RWPE2 (cell line): ENCODE results near the gene SAE1.

Source experiments
- ATAC-seq: fragments of 200-7000 bp; cut with Tn5 transposase; 3 replicates; pipeline ENCODE4 v1.9.1; 2021; ENCODE audit warnings: low read depth
- DNase-seq: peaks from one replicate; pipeline ENCODE4 v3.0.0-alpha.2; 2020; ENCODE audit warnings: low spot score
- H3K27ac ChIP-seq: fragments of 450-650 bp; 2 replicates; pipeline ENCODE4 v1.5.1; 2017; ENCODE audit warnings: mild to moderate bottlenecking; ENCODE audit not compliant: poor library complexity, severe bottlenecking
- H3K27me3 ChIP-seq: fragments of 250-450 bp; sonication (Bioruptor Pico); 2 replicates; pipeline ENCODE4 v1.5.1; 2021; ENCODE audit warnings: mild to moderate bottlenecking, moderate library complexity; ENCODE audit not compliant: insufficient read depth, poor library complexity, severe bottlenecking
- H3K36me3 ChIP-seq: fragments of 250-450 bp; sonication (Bioruptor Pico); 2 replicates; pipeline ENCODE4 v1.5.1; 2020; ENCODE audit warnings: low read depth, mild to moderate bottlenecking, moderate library complexity
- H3K4me1 ChIP-seq: fragments of 250-450 bp; sonication (Bioruptor Pico); 2 replicates; pipeline ENCODE4 v1.5.1; 2021; ENCODE audit warnings: mild to moderate bottlenecking, moderate library complexity; ENCODE audit not compliant: insufficient read depth, poor library complexity, severe bottlenecking
- H3K4me3 ChIP-seq: fragments of 250-450 bp; sonication (Bioruptor Pico); 2 replicates; pipeline ENCODE4 v1.5.1; 2021; ENCODE audit warnings: mild to moderate bottlenecking, moderate library complexity; ENCODE audit not compliant: severe bottlenecking
- H3K9me3 ChIP-seq: fragments of 250-450 bp; sonication (Bioruptor Pico); 2 replicates; pipeline ENCODE4 v1.5.1; 2021; ENCODE audit warnings: mild to moderate bottlenecking, moderate library complexity; ENCODE audit not compliant: severe bottlenecking
- TF ChIP-seq, protein P1 (sequence below): fragments of 450-650 bp; IDR thresholded peaks from one replicate; pipeline ENCODE4 v1.5.1; 2017; ENCODE audit warnings: mild to moderate bottlenecking, moderate library complexity; ENCODE audit not compliant: poor library complexity, severe bottlenecking

Gene SAE1

DNA sequence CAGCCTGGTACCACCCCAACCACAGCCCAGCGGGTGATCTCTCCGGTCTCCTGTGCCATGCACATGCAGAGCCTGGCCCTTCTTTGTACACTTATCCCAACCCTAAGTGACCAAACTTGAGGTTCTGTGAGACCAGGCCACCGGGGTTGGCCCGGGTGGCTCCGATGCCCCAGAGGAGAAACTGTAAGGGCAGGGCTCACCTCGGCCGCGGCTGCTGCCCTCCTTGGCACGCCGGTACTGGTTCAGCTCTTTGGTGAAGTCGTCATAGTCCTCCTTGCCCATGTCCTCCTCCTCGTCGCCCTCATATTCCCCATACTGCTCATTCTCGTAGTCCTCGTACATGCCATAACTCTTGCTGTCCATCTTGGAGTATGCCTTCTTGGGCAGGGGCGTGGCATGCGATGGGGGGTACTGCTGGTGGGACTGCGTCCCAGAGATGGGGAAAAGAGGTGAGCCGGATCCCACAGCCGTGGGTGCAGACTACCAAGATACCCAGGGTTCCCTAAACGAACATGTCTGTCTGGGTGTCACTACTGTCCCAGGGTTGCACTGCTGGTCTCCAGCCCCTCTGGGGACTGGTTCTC is 40.8 kb upstream of the SAE1 start:
- H3K27me3 ChIP-seq = no peaks in the 10 kb centered on the region
- TF ChIP-seq, protein P1, sequence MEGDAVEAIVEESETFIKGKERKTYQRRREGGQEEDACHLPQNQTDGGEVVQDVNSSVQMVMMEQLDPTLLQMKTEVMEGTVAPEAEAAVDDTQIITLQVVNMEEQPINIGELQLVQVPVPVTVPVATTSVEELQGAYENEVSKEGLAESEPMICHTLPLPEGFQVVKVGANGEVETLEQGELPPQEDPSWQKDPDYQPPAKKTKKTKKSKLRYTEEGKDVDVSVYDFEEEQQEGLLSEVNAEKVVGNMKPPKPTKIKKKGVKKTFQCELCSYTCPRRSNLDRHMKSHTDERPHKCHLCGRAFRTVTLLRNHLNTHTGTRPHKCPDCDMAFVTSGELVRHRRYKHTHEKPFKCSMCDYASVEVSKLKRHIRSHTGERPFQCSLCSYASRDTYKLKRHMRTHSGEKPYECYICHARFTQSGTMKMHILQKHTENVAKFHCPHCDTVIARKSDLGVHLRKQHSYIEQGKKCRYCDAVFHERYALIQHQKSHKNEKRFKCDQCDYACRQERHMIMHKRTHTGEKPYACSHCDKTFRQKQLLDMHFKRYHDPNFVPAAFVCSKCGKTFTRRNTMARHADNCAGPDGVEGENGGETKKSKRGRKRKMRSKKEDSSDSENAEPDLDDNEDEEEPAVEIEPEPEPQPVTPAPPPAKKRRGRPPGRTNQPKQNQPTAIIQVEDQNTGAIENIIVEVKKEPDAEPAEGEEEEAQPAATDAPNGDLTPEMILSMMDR = no peak
- no peaks in the 10 kb centered on the region for H3K9me3 ChIP-seq
- H3K4me3 ChIP-seq = no peak overlapping the region
- peaks cover 92% of the 10 kb centered on the region for H3K36me3 ChIP-seq
- ATAC-seq = no peak
- H3K4me1 ChIP-seq = no peaks in the 10 kb centered on the region
- DNase-seq = no peak
- no peak overlapping the region for H3K27ac ChIP-seq

DNA sequence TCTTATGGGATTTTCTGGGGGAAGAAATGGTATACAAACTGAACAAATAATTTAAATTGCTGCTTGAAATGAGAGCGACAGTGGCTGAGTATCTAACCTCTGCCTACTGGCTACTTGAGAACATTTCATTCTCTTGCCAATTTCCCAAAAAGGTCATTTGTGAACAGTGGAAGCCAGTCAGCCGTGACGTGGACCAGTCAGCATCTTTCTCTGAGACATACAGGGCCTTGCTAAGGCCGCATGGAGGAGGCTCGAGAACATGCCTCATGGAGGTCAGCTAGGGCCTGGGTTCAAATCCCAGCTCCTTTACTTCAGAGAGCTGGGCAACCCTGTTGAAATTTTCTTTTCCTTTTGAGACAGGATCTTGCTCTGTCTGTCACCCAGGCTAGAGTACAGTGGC is 37.4 kb upstream of the SAE1 start:
- Histone ChIP-seq H3K4me1 (peaks cover 15% of the 10 kb centered on the region), H3K36me3 (peaks cover 69% of the 10 kb centered on the region)

DNA sequence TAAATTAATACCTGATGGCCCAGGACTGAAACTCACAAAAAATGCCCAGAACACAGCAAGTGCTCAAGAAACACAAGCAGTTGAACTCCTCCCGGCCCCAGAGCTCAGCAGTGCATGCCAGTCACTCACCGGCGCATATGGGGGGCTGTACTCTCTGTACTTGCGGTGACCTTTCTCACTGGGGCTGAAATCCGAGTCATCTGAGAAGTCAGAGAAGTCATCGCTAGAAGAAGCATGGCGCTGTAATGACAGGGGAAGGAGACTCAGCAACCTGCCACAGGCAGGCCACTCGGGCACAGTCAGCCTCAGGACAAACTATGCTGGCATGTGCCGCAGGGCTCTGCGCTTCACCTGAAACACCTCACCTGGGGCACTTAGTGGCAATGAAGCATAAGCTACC is 36.8 kb upstream of the SAE1 start:
- Histone ChIP-seq H3K4me1 (peaks cover 15% of the 10 kb centered on the region), H3K36me3 (peaks cover 67% of the 10 kb centered on the region), H3K9me3 (no peaks in the 10 kb centered on the region), H3K27ac (no peak overlapping the region), H3K27me3 (no peaks in the 10 kb centered on the region), H3K4me3 (no peak overlapping the region)
- DNase-seq = no peak
- ATAC-seq = no peak
- TF ChIP-seq, protein P1 = no peak

More for the DNA sequence above, 37.4 kb upstream of the SAE1 start:
- no peak overlapping the region for H3K4me3 ChIP-seq
- no peaks in the 10 kb centered on the region for H3K27me3 ChIP-seq
- TF ChIP-seq, protein P1 = no peak
- H3K9me3 ChIP-seq = no peaks in the 10 kb centered on the region
- DNase-seq (no peak), ATAC-seq (no peak)
- H3K27ac ChIP-seq = no peak overlapping the region

DNA sequence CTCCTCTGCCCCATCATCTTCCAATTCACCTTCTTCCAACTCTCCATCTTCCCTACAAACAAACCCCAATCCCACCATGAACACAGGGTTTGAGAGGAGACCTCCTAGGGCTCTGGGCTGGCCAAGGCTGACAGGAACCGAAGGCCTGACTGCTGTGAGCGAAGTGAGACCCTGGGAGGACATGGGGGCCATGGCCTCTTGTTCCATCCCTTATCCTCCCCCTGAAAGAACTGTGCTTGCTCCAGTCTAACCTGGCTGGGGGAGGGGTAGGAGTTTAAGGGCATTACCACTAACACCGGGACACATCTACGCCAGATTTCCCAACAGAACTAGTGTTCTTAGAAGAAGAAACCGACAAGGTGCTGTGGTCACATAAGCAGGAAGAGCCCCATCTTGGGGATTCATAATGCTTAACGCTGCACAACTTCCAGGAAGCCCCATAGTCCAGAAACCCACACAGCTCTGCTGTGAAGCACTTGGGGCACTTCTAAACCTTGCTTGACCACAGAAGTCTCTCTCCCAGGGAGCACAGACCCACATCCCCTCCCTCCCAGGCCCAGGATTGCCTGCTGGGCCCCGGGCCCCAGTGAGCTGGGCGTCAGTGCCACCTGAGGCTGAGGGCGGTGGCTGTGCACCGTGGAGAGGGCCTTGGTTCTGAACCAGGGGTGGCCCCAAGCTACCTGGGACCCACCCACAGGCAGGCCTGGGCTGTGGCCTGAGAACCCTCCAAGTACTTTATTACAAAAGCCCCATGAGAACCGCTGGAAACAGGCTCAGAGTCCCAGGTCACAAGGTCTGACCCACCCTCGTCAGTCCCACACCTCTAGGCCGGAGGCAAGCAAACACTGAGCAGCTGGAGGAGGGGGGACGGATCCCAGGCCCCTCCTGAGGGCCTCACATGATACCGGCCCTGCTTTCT is 35.8 kb upstream of the SAE1 start:
- H3K4me3 ChIP-seq = no peak overlapping the region
- H3K4me1 ChIP-seq = peaks cover 15% of the 10 kb centered on the region
- H3K27ac ChIP-seq = peak overlapping the region; percentile 15
- H3K27me3 ChIP-seq = no peaks in the 10 kb centered on the region
- TF ChIP-seq, protein P1 = no peak
- DNase-seq (no peak), ATAC-seq (no peak)
- H3K9me3 ChIP-seq = no peaks in the 10 kb centered on the region
- peaks cover 62% of the 10 kb centered on the region for H3K36me3 ChIP-seq
